Measurements from ENCODE around the gene CHRDL1. TPM values are rescaled to one million over a fixed set of nuclear protein-coding genes. Genes with fewer than 3 reads are reported as not detected.
A peak's percentile ranks its signal among the peaks of the same experiment; 100 is the strongest.

The CHRDL1 gene
- total RNA-seq (2013): not detected
- polyA plus RNA-seq: not detected
- not detected in 2 replicates for polyA minus RNA-seq
- 0 to 0.45 (median 0) reads per million in 11 experiments for total RNA-seq

- Histone ChIP-seq H3K4me2 (replicated peaks; ENCODE audit: extremely low read depth, low read length, poor library complexity, severe bottlenecking) (peak within 1 kb of the TSS; percentile 33), H3K36me3 (replicated peaks in 1 of 2; ENCODE audit: control insufficient read depth in 1 of 2, insufficient read depth in 2 of 2, low read length in 2 of 2) (no peaks in the 10 kb centered on the region), H3K4me1 (ENCODE audit: control insufficient read depth in 1 of 2, insufficient read depth in 2 of 2, low read length in 2 of 2) (peaks cover 0 to 5% of the 10 kb centered on the region in 2 donors), H2AFZ (ENCODE audit: insufficient read depth, low read depth, low read length, poor library complexity, severe bottlenecking) (no peak within 1 kb of the TSS), H3K79me2 (ENCODE audit: insufficient read depth, low read length) (no peaks in the 10 kb centered on the region), H3K27ac (ENCODE audit: low read depth in 1 of 2, low read length in 2 of 2) (no peak within 1 kb of the TSS), H4K20me1 (ENCODE audit: insufficient read depth, low read length) (no peaks in the 10 kb centered on the region), H3K4me3 (replicated peaks in 1 of 3; ENCODE audit: low read depth in 2 of 3, low read length in 3 of 3) (peak within 1 kb of the TSS in 1 of 3 experiments; percentile 37), H3K9me3 (replicated peaks in 1 of 2; ENCODE audit: control insufficient read depth in 1 of 2, insufficient read depth in 1 of 2, low read length in 2 of 2) (no peaks in the 10 kb centered on the region), H3K27me3 (ENCODE audit: control insufficient read depth in 2 of 2, insufficient read depth in 2 of 2, low read length in 2 of 2) (peaks cover 33 to 38% of the 10 kb centered on the region in 2 donors), H3K9ac (ENCODE audit: insufficient read depth, low read length, poor library complexity, severe bottlenecking) (no peak within 1 kb of the TSS)
- intact Hi-C loops (cut with micrococcal nuclease): no loop called here
- Mint-ChIP-seq H3K27me3 (ENCODE audit: low read depth in 3 of 3) (peaks cover 12 to 33% (median 30%) of the 10 kb centered on the region in 3 donors), H3K36me3 (no peaks in the 10 kb centered on the region), H3K27ac (peak within 1 kb of the TSS in 2 of 7 donors; percentile 35 to 47), H3K4me3 (peak within 1 kb of the TSS; percentile 67 to 82), H3K4me1 (peaks cover 10% of the 10 kb centered on the region), H3K9me3 (peaks cover 0 to 6% (median 0%) of the 10 kb centered on the region in 7 donors)
- TF ChIP-seq CTCF (IDR thresholded peaks at IDR 0.05): no peak
- WGBS (ENCODE audit: insufficient coverage): 2% methylated on average over 38 of the region's 60 CpGs
- DNase-seq: no peak
Observed at GRCh38 chrX:110795645-110796406, at the start of gene CHRDL1. CHRDL1 (minus strand) TSS chrX:110795817; CDS start chrX:110792181, 3,636 bp downstream.

- intact Hi-C loops (cut with micrococcal nuclease): no loop called here
- H3K9me3 Mint-ChIP-seq: peaks cover 0 to 3% (median 0%) of the 10 kb centered on the region in 7 donors
Observed at GRCh38 chrX:110836982-110837381, 41.4 kb upstream of the CHRDL1 start.

More at GRCh38 chrX:110836982-110837381, 41.4 kb upstream of the CHRDL1 start:
- Histone ChIP-seq H3K27me3 (ENCODE audit: control insufficient read depth in 2 of 2, insufficient read depth in 2 of 2, low read length in 2 of 2) (peaks cover 0 to 3% of the 10 kb centered on the region in 2 donors), H2AFZ (ENCODE audit: insufficient read depth, low read depth, low read length, poor library complexity, severe bottlenecking) (no peak overlapping the region), H3K4me3 (replicated peaks in 1 of 3; ENCODE audit: low read depth in 2 of 3, low read length in 3 of 3) (no peak overlapping the region), H3K4me1 (ENCODE audit: control insufficient read depth in 1 of 2, insufficient read depth in 2 of 2, low read length in 2 of 2) (no peaks in the 10 kb centered on the region), H3K79me2 (ENCODE audit: insufficient read depth, low read length) (no peaks in the 10 kb centered on the region), H3K9me3 (replicated peaks in 1 of 2; ENCODE audit: control insufficient read depth in 1 of 2, insufficient read depth in 1 of 2, low read length in 2 of 2) (no peaks in the 10 kb centered on the region), H3K36me3 (replicated peaks in 1 of 2; ENCODE audit: control insufficient read depth in 1 of 2, insufficient read depth in 2 of 2, low read length in 2 of 2) (no peaks in the 10 kb centered on the region), H3K9ac (ENCODE audit: insufficient read depth, low read length, poor library complexity, severe bottlenecking) (no peak overlapping the region), H3K27ac (ENCODE audit: low read depth in 1 of 2, low read length in 2 of 2) (no peak overlapping the region), H4K20me1 (ENCODE audit: insufficient read depth, low read length) (no peaks in the 10 kb centered on the region), H3K4me2 (replicated peaks; ENCODE audit: extremely low read depth, low read length, poor library complexity, severe bottlenecking) (no peak overlapping the region)
- H3K4me3 Mint-ChIP-seq: no peak overlapping the region
- peaks cover 2 to 3% (median 2%) of the 10 kb centered on the region in 3 donors for H3K27me3 Mint-ChIP-seq (ENCODE audit: low read depth in 3 of 3)
- no peak overlapping the region for H3K27ac Mint-ChIP-seq
- H3K36me3 Mint-ChIP-seq: no peaks in the 10 kb centered on the region
- no peak for TF ChIP-seq CTCF (IDR thresholded peaks at IDR 0.05)
- H3K4me1 Mint-ChIP-seq: peaks cover 4% of the 10 kb centered on the region
- WGBS (ENCODE audit: insufficient coverage): no CpG with 5 or more reads among the region's 1 CpG
- DNase-seq: no peak
